ENCODE data around the gene PRDM5.

DNA sequence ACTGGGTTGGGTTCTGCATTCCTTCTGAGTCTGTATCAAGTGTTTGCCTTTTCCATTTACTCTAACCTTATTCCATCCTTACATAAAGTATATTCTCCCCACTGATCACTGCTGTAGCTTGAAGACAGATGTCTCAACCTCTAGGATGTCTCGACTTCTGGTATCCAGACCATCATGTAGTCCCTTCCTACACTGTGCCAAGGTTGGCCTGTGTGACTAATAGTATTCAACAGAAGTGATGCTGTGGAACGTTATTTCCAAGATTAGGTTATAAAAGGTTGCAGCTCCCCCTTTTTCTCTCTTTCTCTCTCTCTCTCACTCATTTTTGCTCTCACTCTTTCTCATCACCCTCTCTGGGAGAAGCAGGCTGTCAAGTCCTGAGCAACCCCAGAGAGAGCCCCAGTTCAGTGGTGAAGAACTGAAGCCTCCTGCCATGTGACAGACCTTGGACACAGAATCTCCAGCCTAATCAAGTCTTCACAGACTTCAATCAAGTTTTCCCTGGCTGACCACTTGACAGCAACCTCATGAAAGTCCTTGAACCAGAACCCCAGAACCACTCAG, 75.4 kb downstream of the PRDM5 start:
- no peak for TF ChIP-seq CTCF (IDR thresholded peaks at IDR 0.05)
- TF ChIP-seq POLR2A (IDR thresholded peaks at IDR 0.05), result no peak

Measured in prostate gland (tissue), 2 donors.